NCI-H2227 (cell line): ENCODE results near the gene PDXDC1.
"Not testable (repeated sequence)": the region's sequence is repeated elsewhere in the genome, so short reads cannot be mapped to it uniquely, and the experiment has no call there.

Source experiments
- DNase-seq: peaks from one replicate; lab custom pipeline; 2025; ENCODE audit not compliant: unreplicated experiment; lab: John Stamatoyannopoulos, UW

PDXDC1 gene

DNA sequence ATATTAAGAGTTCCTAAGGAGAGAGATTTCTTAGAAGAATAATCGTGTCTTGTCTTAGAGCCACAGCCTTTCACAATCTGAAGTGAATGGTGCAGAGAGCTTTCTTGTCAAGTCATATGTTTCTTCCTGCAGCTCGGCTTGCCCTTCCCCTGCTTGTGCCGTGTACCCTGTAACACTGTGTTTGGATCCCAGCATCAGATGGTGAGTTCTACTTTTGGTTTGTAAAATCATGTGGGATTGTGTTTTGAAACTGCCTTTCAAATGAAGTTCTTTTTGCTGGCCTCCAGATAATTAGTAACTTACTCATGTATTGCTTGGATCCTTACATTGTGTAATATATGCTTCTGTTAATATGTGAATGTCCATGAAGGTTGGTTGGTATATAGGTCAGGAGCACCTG is 33.8 kb downstream of the PDXDC1 start:
- DNase-seq, result not testable (repeated sequence)

DNA sequence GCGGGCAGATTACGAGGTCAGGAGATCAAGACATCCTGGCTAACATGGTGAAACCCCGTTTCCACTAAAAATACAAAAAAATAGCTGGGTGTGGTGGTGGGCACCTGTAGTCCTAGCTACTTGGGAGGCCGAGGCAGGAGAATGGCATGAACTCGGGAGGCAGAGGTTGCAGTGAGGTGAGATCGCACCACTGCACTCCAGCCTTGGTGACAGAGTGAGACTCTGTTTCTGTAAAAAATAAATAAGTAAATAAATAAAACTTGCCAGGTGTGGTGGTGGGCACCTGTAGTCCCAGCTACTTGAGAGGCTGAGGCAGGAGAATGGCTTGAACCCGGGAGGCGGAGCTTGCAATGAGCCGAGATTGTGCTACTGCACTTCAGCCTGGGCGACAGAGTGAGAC is 38.1 kb downstream of the PDXDC1 start:
- not testable (repeated sequence) for DNase-seq

DNA sequence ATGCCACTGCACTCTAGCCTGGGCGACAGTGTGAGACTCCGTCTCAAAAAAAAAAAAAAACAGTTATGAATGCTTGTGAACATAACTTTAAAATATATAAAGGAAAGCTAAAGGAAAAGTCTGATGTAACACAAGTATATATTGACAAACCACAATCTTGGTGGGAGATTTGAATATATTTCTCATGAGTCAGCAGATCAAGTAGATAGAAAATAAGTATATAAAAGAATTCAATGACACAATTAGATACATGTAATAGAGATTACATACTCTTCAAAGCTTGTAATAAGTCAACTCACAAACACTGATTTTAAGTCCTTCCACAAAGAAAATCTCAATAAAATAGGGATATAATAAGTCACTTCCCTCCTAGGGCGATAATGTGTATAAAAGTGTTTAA is 40.8 kb downstream of the PDXDC1 start:
- not testable (repeated sequence) for DNase-seq

DNA sequence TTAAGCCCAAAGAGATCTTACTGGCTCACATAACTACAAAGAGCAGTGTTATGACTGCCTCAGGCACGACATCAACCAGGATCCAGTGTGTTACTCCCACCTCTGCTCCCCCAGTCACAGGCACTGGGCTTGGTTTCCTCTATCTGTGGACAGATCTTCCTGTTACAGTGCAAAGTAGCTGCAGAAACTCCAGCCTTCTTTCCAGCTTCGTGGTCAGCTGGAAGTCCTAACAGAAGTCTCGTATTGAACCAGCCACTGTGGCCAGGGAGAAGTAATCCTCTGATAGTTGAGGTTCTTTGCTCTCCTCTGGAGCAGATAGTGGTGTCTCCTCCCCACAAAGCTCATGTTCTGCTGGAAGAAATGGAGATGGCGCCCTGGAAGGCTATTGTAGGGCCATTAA is 41.5 kb downstream of the PDXDC1 start:
- not testable (repeated sequence) for DNase-seq

GRCh38 chr16:15016951-15017580 is 42.2 kb downstream of the PDXDC1 start:
- DNase-seq, result not testable (repeated sequence)

DNA sequence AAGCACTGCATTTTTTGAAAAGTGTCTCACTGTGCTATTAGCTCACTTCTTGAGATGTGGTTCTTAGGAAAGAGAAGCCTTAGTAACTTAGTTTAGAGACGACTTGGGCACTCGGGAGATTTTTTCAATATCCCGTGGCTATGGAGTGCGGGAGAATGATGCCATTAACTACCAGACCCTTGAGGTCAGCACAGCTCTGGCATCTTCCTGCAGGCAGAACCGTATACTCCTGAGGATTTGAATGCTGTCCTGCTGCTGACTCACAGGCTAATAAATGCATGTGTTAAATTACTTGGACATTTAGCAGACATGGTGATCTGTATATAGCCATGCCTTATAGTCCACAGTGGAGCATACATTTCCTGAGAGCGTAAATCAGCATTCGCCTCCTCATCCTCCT is 46.6 kb downstream of the PDXDC1 start:
- not testable (repeated sequence) for DNase-seq

DNA sequence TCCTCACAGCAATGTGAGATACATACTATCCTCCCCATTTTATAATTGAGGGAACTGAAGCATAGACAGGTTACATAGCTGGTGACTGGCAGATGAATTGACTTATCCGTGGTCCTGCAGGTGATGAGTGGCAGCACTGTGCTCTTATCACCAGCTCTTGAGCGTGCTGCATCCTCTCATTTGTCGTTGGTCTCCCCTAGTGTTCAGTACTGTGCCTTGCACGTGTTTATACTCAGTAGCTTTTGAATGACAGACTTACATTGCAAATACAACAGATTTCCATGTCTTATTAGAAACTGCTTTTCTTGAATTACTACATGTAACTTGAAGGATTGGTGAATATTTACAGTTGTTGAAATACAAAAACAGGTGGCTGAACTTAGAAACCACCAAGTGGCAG is 47.4 kb downstream of the PDXDC1 start:
- DNase-seq, result peak; percentile 70

DNA sequence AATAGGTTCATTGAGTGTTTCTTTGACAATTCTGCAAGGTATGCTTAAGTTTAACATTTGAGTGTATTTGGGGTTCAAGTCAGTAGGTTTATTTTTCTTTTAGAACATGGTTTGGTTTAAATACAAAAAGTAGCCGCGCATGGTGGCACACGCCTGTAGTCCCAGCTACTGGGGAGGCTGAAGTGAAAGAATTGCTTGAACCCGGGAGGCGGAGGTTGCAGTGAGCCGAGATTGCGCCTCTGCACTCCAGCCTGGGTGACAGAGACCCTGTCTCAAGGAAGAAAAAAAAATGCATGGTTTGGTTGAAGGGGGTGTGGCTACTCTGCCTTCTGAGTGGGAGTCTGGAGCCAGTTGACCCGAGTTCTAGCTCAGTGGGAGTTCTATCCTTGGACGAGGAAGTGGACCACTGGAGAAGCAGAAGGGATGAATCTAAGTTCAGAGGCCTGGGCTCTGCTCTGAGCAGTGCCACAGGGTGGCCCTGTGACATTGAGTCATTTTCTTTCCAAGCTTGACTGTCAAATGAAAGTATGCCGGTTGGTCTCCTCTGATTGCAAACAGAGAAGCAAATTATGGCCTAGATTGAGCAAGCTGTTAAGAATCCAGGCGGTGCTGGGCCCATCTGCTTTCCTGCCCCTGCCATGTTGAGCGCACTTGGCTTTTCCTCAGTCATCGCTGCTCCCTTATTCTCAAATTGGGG is 48.7 kb downstream of the PDXDC1 start:
- peak; percentile 49 for DNase-seq

- not testable (repeated sequence) for DNase-seq
These were observed 50.0 kb downstream of the PDXDC1 start for GRCh38 chr16:15024858-15025199.

DNA sequence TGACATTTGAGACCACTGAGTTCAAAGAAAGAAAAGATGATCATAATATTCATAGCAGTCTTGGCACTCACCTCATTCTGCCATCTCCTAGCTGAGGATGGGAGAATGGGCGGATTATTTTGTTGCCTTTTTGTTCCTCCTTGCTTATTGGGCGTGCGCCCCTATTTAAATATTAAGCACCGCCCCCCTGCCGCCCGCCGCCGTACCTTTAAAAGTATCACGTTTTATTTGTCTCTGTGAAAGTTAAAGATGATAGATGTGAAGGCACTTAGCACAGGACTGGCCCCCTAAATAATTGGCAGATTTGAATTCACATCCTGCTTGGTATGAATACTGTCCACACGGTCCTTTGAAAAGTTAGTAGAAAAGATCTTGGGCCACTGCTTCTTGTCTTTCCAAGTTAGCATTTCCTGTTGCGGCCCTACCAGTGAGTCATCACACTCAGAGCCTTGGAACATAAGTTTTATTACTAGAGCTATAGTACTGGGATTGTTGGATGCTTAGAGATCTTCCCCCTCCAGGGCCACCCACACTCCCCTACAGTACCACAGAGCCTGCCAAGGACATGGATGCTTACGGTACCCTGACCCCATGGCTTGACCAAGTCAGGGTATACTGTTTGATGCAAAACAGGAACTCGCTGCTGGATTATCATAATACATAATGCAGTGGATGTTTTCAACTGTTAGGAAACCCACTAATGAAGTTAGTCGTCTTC is 50.6 kb downstream of the PDXDC1 start:
- not testable (repeated sequence) for DNase-seq

GRCh38 chr16:15027051-15027450 is 52.2 kb downstream of the PDXDC1 start:
- not testable (repeated sequence) for DNase-seq

GRCh38 chr16:15027503-15028344 is 52.9 kb downstream of the PDXDC1 start:
- DNase-seq, result not testable (repeated sequence)

DNA sequence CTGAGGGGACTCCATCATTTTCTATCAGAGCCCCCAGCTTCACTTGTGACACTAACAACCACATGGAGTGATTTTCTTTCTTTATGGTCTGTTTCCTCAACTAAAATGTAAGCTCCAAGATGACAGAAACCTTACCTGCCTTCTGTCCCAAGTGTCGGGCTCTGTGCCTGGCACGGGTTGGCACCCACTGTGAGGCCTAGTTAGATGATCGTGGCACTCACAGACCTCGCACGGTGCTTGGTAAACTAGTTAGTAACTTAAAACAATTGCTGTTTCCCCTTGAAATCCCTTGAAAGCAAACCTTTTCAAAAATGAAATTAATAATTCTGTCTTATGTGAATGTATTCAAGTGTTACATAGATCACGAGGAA is 53.5 kb downstream of the PDXDC1 start:
- not testable (repeated sequence) for DNase-seq

- not testable (repeated sequence) for DNase-seq
These were observed 54.2 kb downstream of the PDXDC1 start for GRCh38 chr16:15028801-15029698.

DNA sequence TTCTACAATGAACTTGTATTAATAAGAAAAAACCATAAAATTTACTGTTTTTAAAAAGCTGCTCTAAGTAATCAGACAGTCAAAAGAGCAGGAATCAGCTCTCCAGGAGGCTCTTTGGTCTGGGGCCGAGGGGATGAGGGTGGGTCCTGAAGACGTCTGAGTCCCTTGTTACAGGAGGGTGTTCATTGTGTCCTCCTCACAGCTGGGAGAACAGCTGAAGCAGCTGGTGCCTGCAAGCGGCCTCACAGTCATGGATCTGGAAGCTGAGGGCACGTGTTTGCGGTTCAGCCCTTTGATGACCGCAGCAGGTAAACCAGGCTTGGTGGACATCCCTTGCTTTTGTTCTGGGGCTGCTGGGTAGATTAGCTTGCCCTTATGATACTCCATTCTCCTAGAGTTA is 54.9 kb downstream of the PDXDC1 start:
- DNase-seq, result not testable (repeated sequence)

GRCh38 chr16:15031179-15031578 is 56.4 kb downstream of the PDXDC1 start:
- DNase-seq, result no peak

DNA sequence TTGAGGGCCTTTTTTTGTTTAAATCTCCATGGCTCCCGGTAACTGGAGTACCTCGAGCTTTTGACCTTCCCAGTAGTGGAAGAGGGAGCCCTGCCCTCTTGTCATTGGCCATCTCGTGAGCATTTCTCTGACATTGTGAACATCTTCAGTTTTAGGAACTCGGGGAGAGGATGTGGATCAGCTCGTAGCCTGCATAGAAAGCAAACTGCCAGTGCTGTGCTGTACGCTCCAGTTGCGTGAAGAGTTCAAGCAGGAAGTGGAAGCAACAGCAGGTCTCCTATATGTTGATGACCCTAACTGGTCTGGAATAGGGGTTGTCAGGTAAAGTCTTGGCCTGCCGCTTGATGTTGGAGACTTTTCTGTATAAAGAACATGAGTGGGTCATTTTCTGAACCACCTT is 56.8 kb downstream of the PDXDC1 start:
- no peak for DNase-seq

GRCh38 chr16:15032547-15033308 is 57.9 kb downstream of the PDXDC1 start:
- DNase-seq, result no peak

GRCh38 chr16:15033309-15033707 is 58.5 kb downstream of the PDXDC1 start:
- no peak for DNase-seq
